ENCODE results near the gene ZNF398. TPM values are rescaled to one million over a fixed set of nuclear protein-coding genes. Genes with fewer than 3 reads are reported as not detected.

The ZNF398 gene
- total RNA-seq, 1 donor from 2014 or later: 15.3 TPM

- intact Hi-C loops (cut with micrococcal nuclease): loop anchor here (1.0 to 10.0 kb wide), 10 partner anchors 22 to 474 kb away; partner anchors contain the start of genes PDIA4, ZNF212, ZNF282 and ZNF425
Observed at GRCh38 chr7:149147752-149148653, 750 bp downstream of the ZNF398 start.

- intact Hi-C loops (cut with micrococcal nuclease): no loop called here
Observed at GRCh38 chr7:149150981-149151380, 3.7 kb downstream of the ZNF398 start.

- intact Hi-C loops (cut with micrococcal nuclease): no loop called here
Observed at GRCh38 chr7:149153346-149153745, 6.1 kb downstream of the ZNF398 start.

- intact Hi-C loops (cut with micrococcal nuclease): no loop called here
Observed at GRCh38 chr7:149154056-149154455, 6.8 kb downstream of the ZNF398 start.

GRCh38 chr7:149156898-149157297 lies 9.6 kb downstream of the ZNF398 start:
- intact Hi-C loops (cut with micrococcal nuclease): no loop called here

GRCh38 chr7:149161241-149161848 lies 14.1 kb downstream of the ZNF398 start:
- intact Hi-C loops (cut with micrococcal nuclease): no loop called here

GRCh38 chr7:149166142-149166541 lies 18.9 kb downstream of the ZNF398 start:
- intact Hi-C loops (cut with micrococcal nuclease): no loop called here

GRCh38 chr7:149166630-149167352 lies 19.5 kb downstream of the ZNF398 start:
- intact Hi-C loops (cut with micrococcal nuclease): no loop called here

GRCh38 chr7:149171892-149172533 lies 24.8 kb downstream of the ZNF398 start:
- intact Hi-C loops (cut with micrococcal nuclease): no loop called here

- intact Hi-C loops (cut with micrococcal nuclease): no loop called here
Observed at GRCh38 chr7:149172534-149172920, 25.3 kb downstream of the ZNF398 start.

GRCh38 chr7:149175150-149175549 lies 27.9 kb downstream of the ZNF398 start:
- intact Hi-C loops (cut with micrococcal nuclease): no loop called here

GRCh38 chr7:149179241-149179640 lies 32.0 kb downstream of the ZNF398 start:
- intact Hi-C loops (cut with micrococcal nuclease): no loop called here

GRCh38 chr7:149180722-149181449 lies 33.6 kb downstream of the ZNF398 start:
- intact Hi-C loops (cut with micrococcal nuclease): no loop called here

GRCh38 chr7:149181450-149181790 lies 34.2 kb downstream of the ZNF398 start:
- intact Hi-C loops (cut with micrococcal nuclease): no loop called here

- intact Hi-C loops (cut with micrococcal nuclease): no loop called here
Observed at GRCh38 chr7:149184274-149184673, 37.0 kb downstream of the ZNF398 start.

GRCh38 chr7:149188213-149188612 lies 41.0 kb downstream of the ZNF398 start:
- intact Hi-C loops (cut with micrococcal nuclease): no loop called here

GRCh38 chr7:149188637-149189259 lies 41.5 kb downstream of the ZNF398 start:
- intact Hi-C loops (cut with micrococcal nuclease): no loop called here

GRCh38 chr7:149191851-149192250 lies 44.6 kb downstream of the ZNF398 start:
- intact Hi-C loops (cut with micrococcal nuclease): no loop called here

GRCh38 chr7:149194799-149195179 lies 47.5 kb downstream of the ZNF398 start:
- intact Hi-C loops (cut with micrococcal nuclease): loop anchor here (1.0 to 5.0 kb wide), 5 partner anchors 47 to 303 kb away; partner anchors contain the start of genes ZNF398, ZNF425 and ZNF746
